ENCODE measurements around the gene MAGEC3.
"Not testable (repeated sequence)": the region's sequence is repeated elsewhere in the genome, so short reads cannot be mapped to it uniquely, and the experiment has no call there.

MAGEC3 gene, protein sequence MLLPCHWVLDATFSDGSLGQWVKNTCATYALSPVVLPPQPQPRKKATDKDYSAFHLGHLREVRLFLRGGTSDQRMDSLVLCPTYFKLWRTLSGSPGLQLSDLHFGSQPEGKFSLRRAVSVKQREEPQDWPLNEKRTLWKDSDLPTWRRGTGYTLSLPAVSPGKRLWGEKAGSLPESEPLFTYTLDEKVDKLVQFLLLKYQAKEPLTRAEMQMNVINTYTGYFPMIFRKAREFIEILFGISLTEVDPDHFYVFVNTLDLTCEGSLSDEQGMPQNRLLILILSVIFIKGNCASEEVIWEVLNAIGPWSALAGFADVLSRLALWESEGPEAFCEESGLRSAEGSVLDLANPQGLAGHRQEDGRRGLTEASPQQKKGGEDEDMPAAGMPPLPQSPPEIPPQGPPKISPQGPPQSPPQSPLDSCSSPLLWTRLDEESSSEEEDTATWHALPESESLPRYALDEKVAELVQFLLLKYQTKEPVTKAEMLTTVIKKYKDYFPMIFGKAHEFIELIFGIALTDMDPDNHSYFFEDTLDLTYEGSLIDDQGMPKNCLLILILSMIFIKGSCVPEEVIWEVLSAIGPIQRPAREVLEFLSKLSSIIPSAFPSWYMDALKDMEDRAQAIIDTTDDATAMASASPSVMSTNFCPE

DNA sequence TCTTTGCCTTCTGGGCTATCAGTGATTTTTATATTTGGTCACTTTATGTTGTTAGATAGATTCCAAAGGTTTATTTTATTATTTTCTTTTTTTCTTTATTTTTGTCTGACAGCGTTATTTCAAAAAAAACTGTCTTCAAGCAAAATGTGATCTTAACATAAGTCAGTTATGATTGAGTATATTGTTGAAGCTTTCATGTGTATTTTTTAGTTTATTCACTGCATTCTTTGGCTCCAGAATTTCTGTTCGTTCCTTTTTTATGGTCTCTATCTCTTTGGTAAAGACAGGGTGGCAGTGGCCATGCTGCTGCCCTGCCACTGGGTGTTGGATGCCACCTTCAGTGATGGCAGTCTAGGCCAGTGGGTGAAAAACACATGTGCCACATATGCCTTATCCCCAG, at the start of gene MAGEC3:
TSS of gene MAGEC3 (plus strand) at position 301 of the 400 bp plus-strand sequence. CDS start at position 301, 0 bp downstream.
- WGBS (ENCODE audit: insufficient coverage, insufficient read length) = no CpG with 5 or more reads among the region's 2 CpGs
- Histone ChIP-seq H3K36me3 (ENCODE audit: control insufficient read depth, insufficient read depth, low read length) (no peaks in the 10 kb centered on the region), H3K4me1 (ENCODE audit: control insufficient read depth, insufficient read depth, low read length) (no peaks in the 10 kb centered on the region), H3K4me3 (ENCODE audit: low read length) (no peak within 1 kb of the TSS), H3K27me3 (ENCODE audit: control insufficient read depth, insufficient read depth, low read length) (no peaks in the 10 kb centered on the region), H3K27ac (ENCODE audit: low read length) (no peak within 1 kb of the TSS), H3K9me3 (ENCODE audit: control insufficient read depth, insufficient read depth, low read length) (no peaks in the 10 kb centered on the region)
- no peak for DNase-seq (ENCODE audit: low read depth, low spot score)

DNA sequence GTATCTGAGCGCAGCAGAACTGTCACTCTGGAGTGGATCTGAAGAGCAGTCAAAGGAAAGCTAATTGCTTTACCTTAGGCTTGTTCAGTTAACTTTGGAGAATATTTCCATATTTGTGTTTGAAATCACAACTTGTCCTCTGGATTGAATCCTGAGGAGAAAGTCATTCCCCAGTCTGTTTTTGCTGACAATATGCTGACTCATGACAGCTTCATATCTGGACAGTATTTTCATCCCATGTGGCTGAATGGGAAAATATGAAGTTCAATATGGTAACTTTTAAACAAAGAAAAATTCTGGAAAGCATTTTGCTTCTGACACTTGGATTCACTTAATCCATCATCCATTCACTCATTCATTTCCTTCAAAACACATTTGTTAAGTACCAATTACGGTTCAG, 46.3 kb upstream of the MAGEC3 start:
- Histone ChIP-seq H3K36me3 (ENCODE audit: control insufficient read depth, insufficient read depth, low read length) (no peaks in the 10 kb centered on the region), H3K9me3 (ENCODE audit: control insufficient read depth, insufficient read depth, low read length) (no peaks in the 10 kb centered on the region), H3K27me3 (ENCODE audit: control insufficient read depth, insufficient read depth, low read length) (no peaks in the 10 kb centered on the region), H3K4me3 (ENCODE audit: low read length) (no peak overlapping the region), H3K27ac (ENCODE audit: low read length) (no peak overlapping the region), H3K4me1 (ENCODE audit: control insufficient read depth, insufficient read depth, low read length) (no peaks in the 10 kb centered on the region)
- DNase-seq (ENCODE audit: low read depth, low spot score) = no peak
- WGBS (ENCODE audit: insufficient coverage, insufficient read length) = no CpG with 5 or more reads among the region's 2 CpGs

DNA sequence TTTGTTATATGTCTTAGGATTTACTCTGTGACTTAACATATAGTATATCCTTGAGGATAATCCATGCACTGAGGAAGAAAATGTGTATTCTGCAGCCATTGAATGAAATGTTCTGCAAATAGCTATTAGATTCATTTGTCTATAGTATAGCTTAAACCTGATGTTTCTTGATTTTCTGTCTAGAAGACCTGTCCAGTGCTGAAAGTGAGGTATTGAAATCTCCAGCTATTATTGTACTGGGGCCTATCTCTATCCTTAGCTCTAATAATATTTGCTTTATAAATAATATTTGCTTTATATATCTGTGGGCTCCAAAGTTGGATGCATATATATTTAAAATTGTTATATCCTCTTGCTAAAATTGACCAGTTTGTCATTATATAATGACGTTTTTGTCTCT, 26.7 kb upstream of the MAGEC3 start:
- no peak overlapping the region for H3K27ac ChIP-seq (ENCODE audit: low read length)
- no peak overlapping the region for H3K4me3 ChIP-seq (ENCODE audit: low read length)
- H3K27me3 ChIP-seq (ENCODE audit: control insufficient read depth, insufficient read depth, low read length) = no peaks in the 10 kb centered on the region
- no peaks in the 10 kb centered on the region for H3K36me3 ChIP-seq (ENCODE audit: control insufficient read depth, insufficient read depth, low read length)
- no CpG with 5 or more reads among the region's 1 CpG for WGBS (ENCODE audit: insufficient coverage, insufficient read length)
- no peaks in the 10 kb centered on the region for H3K4me1 ChIP-seq (ENCODE audit: control insufficient read depth, insufficient read depth, low read length)
- DNase-seq (ENCODE audit: low read depth, low spot score) = no peak
- H3K9me3 ChIP-seq (ENCODE audit: control insufficient read depth, insufficient read depth, low read length) = no peaks in the 10 kb centered on the region

DNA sequence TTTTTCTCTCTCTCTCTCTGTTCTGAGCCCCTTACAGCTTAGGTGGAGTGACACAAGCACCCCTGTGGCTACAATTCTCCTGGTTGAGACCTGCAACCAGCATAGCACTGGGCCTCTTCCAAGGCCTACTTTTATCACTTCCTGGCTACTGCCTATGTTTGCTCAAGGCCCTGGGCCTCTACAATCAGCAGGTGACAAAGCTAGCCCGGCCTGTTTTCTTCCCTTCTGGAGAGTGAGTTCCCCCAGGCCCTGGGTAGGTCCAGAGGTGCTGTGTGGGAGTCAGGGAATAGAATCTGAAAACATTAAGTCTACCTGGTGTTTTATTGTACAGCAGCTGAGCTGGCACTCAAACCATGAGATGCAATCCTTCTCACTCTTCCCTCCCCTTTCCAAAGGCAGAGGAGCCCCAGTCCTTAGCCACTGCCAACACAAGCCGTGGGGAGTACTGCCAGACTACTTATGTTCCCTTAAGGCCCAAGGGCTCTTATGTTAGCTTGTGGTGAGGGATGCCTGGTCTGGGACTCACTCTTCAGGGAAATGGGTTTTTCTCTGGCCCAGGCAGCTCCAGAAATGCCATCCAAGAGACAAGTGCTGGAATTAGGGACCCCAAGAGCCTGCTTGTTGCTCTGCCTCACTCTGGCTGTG, 23.8 kb upstream of the MAGEC3 start:
- no peak for DNase-seq (ENCODE audit: low read depth, low spot score)
- no peak overlapping the region for H3K4me3 ChIP-seq (ENCODE audit: low read length)
- no peaks in the 10 kb centered on the region for H3K9me3 ChIP-seq (ENCODE audit: control insufficient read depth, insufficient read depth, low read length)
- H3K4me1 ChIP-seq (ENCODE audit: control insufficient read depth, insufficient read depth, low read length) = no peaks in the 10 kb centered on the region
- H3K27ac ChIP-seq (ENCODE audit: low read length) = no peak overlapping the region
- H3K27me3 ChIP-seq (ENCODE audit: control insufficient read depth, insufficient read depth, low read length) = no peaks in the 10 kb centered on the region
- WGBS (ENCODE audit: insufficient coverage, insufficient read length) = no CpG with 5 or more reads among the region's 2 CpGs
- H3K36me3 ChIP-seq (ENCODE audit: control insufficient read depth, insufficient read depth, low read length) = no peaks in the 10 kb centered on the region

DNA sequence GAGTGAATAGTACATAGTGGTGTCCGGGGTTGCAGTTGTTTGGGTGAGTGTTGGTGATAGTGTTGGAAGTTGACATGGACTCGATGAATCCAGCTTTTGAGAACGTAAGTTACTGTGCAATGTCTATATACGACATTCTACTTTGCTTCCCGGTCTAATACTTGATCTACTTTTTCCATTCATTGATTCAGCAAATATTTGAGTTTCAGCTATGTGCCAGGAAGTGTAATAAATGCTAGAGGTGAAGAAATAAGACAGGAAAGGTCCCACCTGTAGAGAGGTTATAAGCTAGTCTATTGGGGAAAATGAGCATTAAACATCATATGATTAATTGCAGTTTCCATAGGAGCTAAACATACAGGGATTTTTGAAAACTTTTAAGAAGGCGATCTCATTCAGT, 22.2 kb upstream of the MAGEC3 start:
- H3K27me3 ChIP-seq (ENCODE audit: control insufficient read depth, insufficient read depth, low read length) = no peaks in the 10 kb centered on the region
- no peak overlapping the region for H3K4me3 ChIP-seq (ENCODE audit: low read length)
- H3K36me3 ChIP-seq (ENCODE audit: control insufficient read depth, insufficient read depth, low read length) = no peaks in the 10 kb centered on the region
- H3K27ac ChIP-seq (ENCODE audit: low read length) = no peak overlapping the region
- H3K4me1 ChIP-seq (ENCODE audit: control insufficient read depth, insufficient read depth, low read length) = no peaks in the 10 kb centered on the region
- WGBS (ENCODE audit: insufficient coverage, insufficient read length) = no CpG with 5 or more reads among the region's 6 CpGs
- DNase-seq (ENCODE audit: low read depth, low spot score) = no peak
- H3K9me3 ChIP-seq (ENCODE audit: control insufficient read depth, insufficient read depth, low read length) = no peaks in the 10 kb centered on the region

DNA sequence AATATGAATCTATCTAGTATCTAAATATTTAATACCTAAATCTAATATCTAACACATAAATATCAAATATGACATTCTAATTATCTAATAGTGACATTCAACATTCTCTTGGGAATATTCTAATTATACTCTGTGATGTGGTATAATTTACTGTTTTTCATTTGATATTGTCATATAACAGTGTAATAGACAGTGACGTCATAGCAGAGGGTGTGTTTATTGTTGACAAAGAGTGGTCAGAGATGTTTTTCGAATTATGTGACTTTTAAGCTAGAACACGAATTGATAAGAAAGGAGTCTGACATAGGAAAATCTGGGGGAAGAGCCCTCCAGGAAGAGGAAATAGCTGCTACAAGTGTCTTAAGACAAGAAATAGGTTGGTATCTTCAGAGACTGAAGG, 5.9 kb upstream of the MAGEC3 start:
- Histone ChIP-seq H3K9me3 (ENCODE audit: control insufficient read depth, insufficient read depth, low read length) (no peaks in the 10 kb centered on the region), H3K36me3 (ENCODE audit: control insufficient read depth, insufficient read depth, low read length) (no peaks in the 10 kb centered on the region), H3K4me3 (ENCODE audit: low read length) (no peak overlapping the region), H3K27ac (ENCODE audit: low read length) (no peak overlapping the region), H3K27me3 (ENCODE audit: control insufficient read depth, insufficient read depth, low read length) (no peaks in the 10 kb centered on the region), H3K4me1 (ENCODE audit: control insufficient read depth, insufficient read depth, low read length) (no peaks in the 10 kb centered on the region)
- no peak for DNase-seq (ENCODE audit: low read depth, low spot score)
- no CpG with 5 or more reads among the region's 3 CpGs for WGBS (ENCODE audit: insufficient coverage, insufficient read length)

DNA sequence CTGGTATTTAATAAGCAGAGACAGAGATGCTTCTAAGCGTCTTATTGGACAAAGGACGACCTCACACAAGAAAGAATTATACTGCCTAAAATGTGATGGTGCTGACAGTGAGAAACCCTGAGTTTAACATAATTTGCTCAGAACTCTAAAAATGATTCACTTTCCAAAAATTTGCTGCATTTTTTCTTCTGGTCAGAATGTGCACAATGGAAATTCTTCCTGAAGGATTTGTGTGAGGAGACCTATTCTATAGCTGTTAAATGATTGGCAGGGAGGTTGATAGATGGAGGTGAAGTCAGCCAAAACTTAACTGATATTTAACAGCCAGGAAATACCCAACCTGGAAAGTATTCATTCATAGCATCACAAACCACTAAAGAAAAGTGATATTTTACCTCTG, 1.7 kb downstream of the MAGEC3 start:
- no peak for DNase-seq (ENCODE audit: low read depth, low spot score)
- no peak overlapping the region for H3K4me3 ChIP-seq (ENCODE audit: low read length)
- H3K27ac ChIP-seq (ENCODE audit: low read length) = no peak overlapping the region
- H3K4me1 ChIP-seq (ENCODE audit: control insufficient read depth, insufficient read depth, low read length) = no peaks in the 10 kb centered on the region
- no peaks in the 10 kb centered on the region for H3K27me3 ChIP-seq (ENCODE audit: control insufficient read depth, insufficient read depth, low read length)
- no CpG with 5 or more reads among the region's 2 CpGs for WGBS (ENCODE audit: insufficient coverage, insufficient read length)
- no peaks in the 10 kb centered on the region for H3K36me3 ChIP-seq (ENCODE audit: control insufficient read depth, insufficient read depth, low read length)
- H3K9me3 ChIP-seq (ENCODE audit: control insufficient read depth, insufficient read depth, low read length) = no peaks in the 10 kb centered on the region

DNA sequence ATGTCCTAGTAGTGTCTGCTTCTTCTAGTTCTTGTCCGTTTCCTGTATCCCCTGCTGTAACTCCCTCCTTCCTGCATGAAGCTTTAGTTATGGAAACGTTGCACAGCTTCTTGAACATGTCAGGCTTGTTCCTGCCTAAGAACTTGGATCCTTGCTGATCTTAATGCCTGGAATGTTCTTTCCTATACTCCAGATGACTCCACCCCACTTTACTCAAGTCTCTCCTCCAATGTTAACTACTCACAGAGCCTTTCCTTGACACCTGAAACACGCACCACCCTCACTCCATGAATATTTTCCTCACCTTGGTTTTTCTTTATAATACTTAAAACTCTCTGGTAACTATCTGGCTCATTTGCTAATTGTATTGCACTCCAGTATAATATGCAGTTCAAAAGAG, 19.4 kb downstream of the MAGEC3 start:
- H3K4me3 ChIP-seq (ENCODE audit: low read length) = no peak overlapping the region
- no peaks in the 10 kb centered on the region for H3K36me3 ChIP-seq (ENCODE audit: control insufficient read depth, insufficient read depth, low read length)
- no peaks in the 10 kb centered on the region for H3K4me1 ChIP-seq (ENCODE audit: control insufficient read depth, insufficient read depth, low read length)
- WGBS (ENCODE audit: insufficient coverage, insufficient read length) = no CpG with 5 or more reads among the region's 3 CpGs
- H3K27me3 ChIP-seq (ENCODE audit: control insufficient read depth, insufficient read depth, low read length) = no peaks in the 10 kb centered on the region
- no peaks in the 10 kb centered on the region for H3K9me3 ChIP-seq (ENCODE audit: control insufficient read depth, insufficient read depth, low read length)
- H3K27ac ChIP-seq (ENCODE audit: low read length) = no peak overlapping the region
- DNase-seq (ENCODE audit: low read depth, low spot score) = no peak

DNA sequence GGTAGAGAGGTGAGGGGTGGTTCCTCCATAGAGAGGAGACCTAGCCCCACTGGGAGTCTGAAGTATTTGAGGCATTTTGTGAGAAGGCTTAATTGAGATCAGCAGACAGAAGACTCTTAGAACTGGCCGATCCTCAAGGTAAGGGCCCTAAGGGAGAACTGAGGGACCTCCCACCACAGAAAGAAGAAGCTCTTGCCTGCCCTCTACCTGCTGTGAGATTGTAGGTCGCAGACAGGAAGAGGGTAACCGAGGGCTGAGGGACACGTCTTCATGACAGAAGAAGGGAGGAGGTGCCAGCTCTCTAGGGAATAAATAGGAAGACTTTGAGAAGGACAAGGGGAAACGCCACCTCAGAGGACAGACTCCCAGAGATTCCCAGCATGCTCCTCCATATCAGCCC, 41.5 kb downstream of the MAGEC3 start:
- Histone ChIP-seq H3K9me3 (ENCODE audit: control insufficient read depth, insufficient read depth, low read length) (no peaks in the 10 kb centered on the region), H3K27me3 (ENCODE audit: control insufficient read depth, insufficient read depth, low read length) (no peaks in the 10 kb centered on the region), H3K27ac (ENCODE audit: low read length) (no peak overlapping the region), H3K36me3 (ENCODE audit: control insufficient read depth, insufficient read depth, low read length) (no peaks in the 10 kb centered on the region), H3K4me1 (ENCODE audit: control insufficient read depth, insufficient read depth, low read length) (no peaks in the 10 kb centered on the region), H3K4me3 (ENCODE audit: low read length) (no peak overlapping the region)
- WGBS (ENCODE audit: insufficient coverage, insufficient read length) = no CpG with 5 or more reads among the region's 5 CpGs
- DNase-seq (ENCODE audit: low read depth, low spot score) = no peak

DNA sequence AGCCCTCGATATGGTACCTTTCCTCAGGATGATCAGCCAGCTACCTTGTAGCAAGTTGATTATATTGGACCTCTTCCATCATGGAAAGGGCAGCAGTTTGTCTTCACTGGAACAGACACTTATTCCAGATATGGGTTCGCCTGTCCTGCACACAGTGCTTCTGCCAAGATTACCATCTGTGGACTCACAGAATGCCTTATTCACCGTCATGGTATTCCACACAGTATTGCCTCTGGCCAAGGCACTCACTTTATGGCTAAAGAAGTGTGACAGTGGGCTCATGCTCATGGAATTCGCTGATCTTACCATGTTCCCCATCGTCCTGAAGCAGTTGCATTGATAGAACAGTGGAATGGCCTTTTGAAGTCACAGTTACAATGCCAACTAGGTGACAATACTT, 50.7 kb downstream of the MAGEC3 start:
- not testable (repeated sequence) for H3K36me3 ChIP-seq (ENCODE audit: control insufficient read depth, insufficient read depth, low read length); H3K4me1 ChIP-seq (ENCODE audit: control insufficient read depth, insufficient read depth, low read length); H3K9me3 ChIP-seq (ENCODE audit: control insufficient read depth, insufficient read depth, low read length); H3K27ac ChIP-seq (ENCODE audit: low read length); H3K27me3 ChIP-seq (ENCODE audit: control insufficient read depth, insufficient read depth, low read length); DNase-seq (ENCODE audit: low read depth, low spot score); H3K4me3 ChIP-seq (ENCODE audit: low read length)
- WGBS (ENCODE audit: insufficient coverage, insufficient read length) = no CpG with 5 or more reads among the region's 5 CpGs
